Dendritic cell treated with granulocyte-macrophage colony-stimulating factor and Interleukin-4, amounts not matched to agents 40 ng/mL and 50 ng/mL, for 4 days (primary cell): Measurements from ENCODE around the gene ITGA6.

Experiments
- H3K27ac Mint-ChIP-seq: one replicate; pipeline ENCODE4 v1.8.0; 2022; ENCODE audit warnings: mild to moderate bottlenecking, mixed read lengths
- H3K27me3 Mint-ChIP-seq: one replicate; pipeline ENCODE4 v1.8.0; 2022; ENCODE audit warnings: mild to moderate bottlenecking, mixed read lengths
- H3K36me3 Mint-ChIP-seq: one replicate; pipeline ENCODE4 v1.8.0; 2022; ENCODE audit warnings: low read depth, mixed read lengths
- H3K4me1 Mint-ChIP-seq: one replicate; pipeline ENCODE4 v1.8.0; 2022; ENCODE audit warnings: low read depth, mixed read lengths
- H3K4me3 Mint-ChIP-seq: one replicate; pipeline ENCODE4 v1.8.0; 2022; ENCODE audit warnings: mild to moderate bottlenecking, moderate library complexity, mixed read lengths
- H3K9me3 Mint-ChIP-seq: one replicate; pipeline ENCODE4 v1.8.0; 2022; ENCODE audit warnings: mixed read lengths
- intact Hi-C: fragments of 100-400 bp; cut with micrococcal nuclease; formaldehyde crosslinking; loops from one replicate; pipeline ENCODE4 v1.15.0; 2022

Gene ITGA6

GRCh38 chr2:172438741-172439508 is 11.5 kb downstream of the ITGA6 start:
- no peak overlapping the region for H3K27ac Mint-ChIP-seq
- peaks cover 39% of the 10 kb centered on the region for H3K27me3 Mint-ChIP-seq
- intact Hi-C loops: loop anchor here (5.0 kb wide), 1 partner anchor 157 kb away; no protein-coding TSS in a partner anchor
- H3K4me1 Mint-ChIP-seq: peaks cover 7% of the 10 kb centered on the region
- no peaks in the 10 kb centered on the region for H3K9me3 Mint-ChIP-seq
- no peaks in the 10 kb centered on the region for H3K36me3 Mint-ChIP-seq
- H3K4me3 Mint-ChIP-seq: no peak overlapping the region

GRCh38 chr2:172439509-172439860 is 12.1 kb downstream of the ITGA6 start:
- H3K9me3 Mint-ChIP-seq: no peaks in the 10 kb centered on the region
- no peaks in the 10 kb centered on the region for H3K36me3 Mint-ChIP-seq
- H3K27me3 Mint-ChIP-seq: peaks cover 34% of the 10 kb centered on the region
- intact Hi-C loops: loop anchor here (5.0 kb wide), 1 partner anchor 157 kb away; no protein-coding TSS in a partner anchor
- H3K27ac Mint-ChIP-seq: no peak overlapping the region
- H3K4me3 Mint-ChIP-seq: no peak overlapping the region
- H3K4me1 Mint-ChIP-seq: peaks cover 7% of the 10 kb centered on the region

GRCh38 chr2:172439911-172440310 is 12.5 kb downstream of the ITGA6 start:
- Mint-ChIP-seq H3K36me3 (no peaks in the 10 kb centered on the region), H3K4me3 (no peak overlapping the region), H3K27ac (no peak overlapping the region), H3K4me1 (peaks cover 7% of the 10 kb centered on the region), H3K9me3 (no peaks in the 10 kb centered on the region), H3K27me3 (peaks cover 38% of the 10 kb centered on the region)
- intact Hi-C loops: loop anchor here (5.0 kb wide), 1 partner anchor 158 kb away; no protein-coding TSS in a partner anchor

- no peaks in the 10 kb centered on the region for H3K36me3 Mint-ChIP-seq
- peaks cover 39% of the 10 kb centered on the region for H3K27me3 Mint-ChIP-seq
- H3K4me3 Mint-ChIP-seq: no peak overlapping the region
- H3K9me3 Mint-ChIP-seq: no peaks in the 10 kb centered on the region
- peaks cover 7% of the 10 kb centered on the region for H3K4me1 Mint-ChIP-seq
- H3K27ac Mint-ChIP-seq: no peak overlapping the region
- intact Hi-C loops: no loop called here
Measured at GRCh38 chr2:172440795-172441194, 13.4 kb downstream of the ITGA6 start.

- intact Hi-C loops: no loop called here
- peaks cover 7% of the 10 kb centered on the region for H3K4me1 Mint-ChIP-seq
- H3K4me3 Mint-ChIP-seq: no peak overlapping the region
- no peak overlapping the region for H3K27ac Mint-ChIP-seq
- H3K27me3 Mint-ChIP-seq: peaks cover 34% of the 10 kb centered on the region
- H3K9me3 Mint-ChIP-seq: no peaks in the 10 kb centered on the region
- no peaks in the 10 kb centered on the region for H3K36me3 Mint-ChIP-seq
Measured at GRCh38 chr2:172442072-172442895, 14.9 kb downstream of the ITGA6 start.

- no peaks in the 10 kb centered on the region for H3K4me1 Mint-ChIP-seq
- intact Hi-C loops: no loop called here
Measured at GRCh38 chr2:172445851-172446250, 18.5 kb downstream of the ITGA6 start.

GRCh38 chr2:172446474-172447063 is 19.2 kb downstream of the ITGA6 start:
- H3K4me1 Mint-ChIP-seq: peaks cover 7% of the 10 kb centered on the region
- no peaks in the 10 kb centered on the region for H3K36me3 Mint-ChIP-seq
- intact Hi-C loops: no loop called here
- no peaks in the 10 kb centered on the region for H3K9me3 Mint-ChIP-seq
- H3K27ac Mint-ChIP-seq: no peak overlapping the region
- peaks cover 32% of the 10 kb centered on the region for H3K27me3 Mint-ChIP-seq
- H3K4me3 Mint-ChIP-seq: no peak overlapping the region

More at GRCh38 chr2:172445851-172446250, 18.5 kb downstream of the ITGA6 start:
- Mint-ChIP-seq H3K9me3 (no peaks in the 10 kb centered on the region), H3K27ac (no peak overlapping the region), H3K27me3 (peaks cover 28% of the 10 kb centered on the region), H3K36me3 (no peaks in the 10 kb centered on the region), H3K4me3 (no peak overlapping the region)

- no peaks in the 10 kb centered on the region for H3K9me3 Mint-ChIP-seq
- no peak overlapping the region for H3K27ac Mint-ChIP-seq
- intact Hi-C loops: no loop called here
- no peak overlapping the region for H3K4me3 Mint-ChIP-seq
- no peaks in the 10 kb centered on the region for H3K36me3 Mint-ChIP-seq
- peaks cover 22% of the 10 kb centered on the region for H3K27me3 Mint-ChIP-seq
- H3K4me1 Mint-ChIP-seq: peaks cover 8% of the 10 kb centered on the region
Measured at GRCh38 chr2:172447811-172448493, 20.6 kb downstream of the ITGA6 start.

GRCh38 chr2:172448544-172449267 is 21.3 kb downstream of the ITGA6 start:
- Mint-ChIP-seq H3K27me3 (peaks cover 17% of the 10 kb centered on the region), H3K27ac (no peak overlapping the region), H3K36me3 (no peaks in the 10 kb centered on the region), H3K4me3 (no peak overlapping the region), H3K9me3 (no peaks in the 10 kb centered on the region), H3K4me1 (peaks cover 8% of the 10 kb centered on the region)
- intact Hi-C loops: no loop called here

- intact Hi-C loops: no loop called here
- Mint-ChIP-seq H3K9me3 (no peaks in the 10 kb centered on the region), H3K36me3 (no peaks in the 10 kb centered on the region), H3K27me3 (peaks cover 17% of the 10 kb centered on the region), H3K4me1 (peaks cover 8% of the 10 kb centered on the region), H3K27ac (no peak overlapping the region), H3K4me3 (no peak overlapping the region)
Measured at GRCh38 chr2:172449911-172450550, 22.6 kb downstream of the ITGA6 start.

- no peak overlapping the region for H3K27ac Mint-ChIP-seq
- H3K4me3 Mint-ChIP-seq: no peak overlapping the region
- H3K27me3 Mint-ChIP-seq: peaks cover 15% of the 10 kb centered on the region
- H3K9me3 Mint-ChIP-seq: no peaks in the 10 kb centered on the region
- H3K4me1 Mint-ChIP-seq: peaks cover 17% of the 10 kb centered on the region
- intact Hi-C loops: no loop called here
- no peaks in the 10 kb centered on the region for H3K36me3 Mint-ChIP-seq
Measured at GRCh38 chr2:172451923-172452322, 24.5 kb downstream of the ITGA6 start.

- H3K36me3 Mint-ChIP-seq: no peaks in the 10 kb centered on the region
- H3K4me1 Mint-ChIP-seq: peaks cover 17% of the 10 kb centered on the region
- intact Hi-C loops: no loop called here
- no peak overlapping the region for H3K4me3 Mint-ChIP-seq
- H3K27me3 Mint-ChIP-seq: peaks cover 17% of the 10 kb centered on the region
- H3K9me3 Mint-ChIP-seq: no peaks in the 10 kb centered on the region
- H3K27ac Mint-ChIP-seq: no peak overlapping the region
Measured at GRCh38 chr2:172452845-172453244, 25.5 kb downstream of the ITGA6 start.
